HFFc6 (cell line): ENCODE data around the gene TMPRSS15. TPM values are rescaled to one million over a fixed set of nuclear protein-coding genes. Genes with fewer than 3 reads are reported as not detected.

Source experiments
- DNase-seq: peaks from one replicate; pipeline ENCODE4 v3.0.0-alpha.2; 2018
- H3K27ac Mint-ChIP-seq: 2 replicates; pipeline ENCODE4 v1.8.0; 2020; ENCODE audit warnings: mild to moderate bottlenecking, mixed read lengths
- H3K27me3 Mint-ChIP-seq: 2 replicates; pipeline ENCODE4 v1.8.0; 2021; ENCODE audit warnings: mild to moderate bottlenecking, moderate library complexity, mixed read lengths; ENCODE audit not compliant: insufficient read depth
- H3K36me3 Mint-ChIP-seq: 2 replicates; pipeline ENCODE4 v1.8.0; 2021; ENCODE audit warnings: low read depth, mixed read lengths
- H3K4me1 Mint-ChIP-seq: 2 replicates; pipeline ENCODE4 v1.8.0; 2020; ENCODE audit warnings: low read depth, mixed read lengths
- H3K4me3 Mint-ChIP-seq: 2 replicates; pipeline ENCODE4 v1.8.0; 2020; ENCODE audit warnings: mild to moderate bottlenecking, moderate library complexity, mixed read lengths
- H3K9me3 Mint-ChIP-seq: 2 replicates; pipeline ENCODE4 v1.8.0; 2020; ENCODE audit warnings: mild to moderate bottlenecking, mixed read lengths
- total RNA-seq, 6 experiments: library from RNA; stranded (reverse); fragmentation: NEBNext Ultra II Directional; extraction: Animal tissue kit (Norgen Biotek cat#: 25700); gene quantifications; 2 replicates in 1 of 6; 3 replicates in 5 of 6; pipeline ENCODE4 v1.2.3, GENCODE V29; 2021
- TF ChIP-seq, protein P1 (sequence below): fragments of 200-600 bp; sonication (generic); IDR thresholded peaks from 2 replicates; pipeline ENCODE4 v1.5.0; 2021; ENCODE audit warnings: antibody characterized with exemption, mild to moderate bottlenecking

Gene TMPRSS15
- total RNA-seq, 6 experiments from 2014 or later: not detected

DNA sequence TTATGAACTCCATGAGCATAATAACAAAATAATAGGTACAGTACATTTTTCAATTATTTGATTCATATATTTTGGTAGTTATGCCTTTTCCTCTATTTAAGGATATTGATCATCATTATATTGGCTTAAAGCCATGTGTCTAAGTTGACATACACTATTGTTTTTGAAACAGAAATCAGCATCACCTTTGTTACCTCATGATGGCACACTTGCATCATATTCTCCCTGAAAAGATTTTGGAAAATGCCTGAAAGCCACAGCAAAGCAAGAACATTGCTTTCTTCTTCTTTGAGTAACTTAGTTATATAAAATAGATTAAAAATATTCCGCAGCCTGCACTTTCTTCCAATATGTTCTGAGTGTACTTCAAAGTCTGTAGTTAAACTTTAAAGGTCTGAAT, 33.3 kb downstream of the TMPRSS15 start:
- Mint-ChIP-seq H3K9me3 (peaks cover 30% of the 10 kb centered on the region), H3K36me3 (no peaks in the 10 kb centered on the region), H3K4me1 (no peaks in the 10 kb centered on the region), H3K27ac (no peak overlapping the region), H3K27me3 (no peaks in the 10 kb centered on the region), H3K4me3 (no peak overlapping the region)
- TF ChIP-seq, protein P1, sequence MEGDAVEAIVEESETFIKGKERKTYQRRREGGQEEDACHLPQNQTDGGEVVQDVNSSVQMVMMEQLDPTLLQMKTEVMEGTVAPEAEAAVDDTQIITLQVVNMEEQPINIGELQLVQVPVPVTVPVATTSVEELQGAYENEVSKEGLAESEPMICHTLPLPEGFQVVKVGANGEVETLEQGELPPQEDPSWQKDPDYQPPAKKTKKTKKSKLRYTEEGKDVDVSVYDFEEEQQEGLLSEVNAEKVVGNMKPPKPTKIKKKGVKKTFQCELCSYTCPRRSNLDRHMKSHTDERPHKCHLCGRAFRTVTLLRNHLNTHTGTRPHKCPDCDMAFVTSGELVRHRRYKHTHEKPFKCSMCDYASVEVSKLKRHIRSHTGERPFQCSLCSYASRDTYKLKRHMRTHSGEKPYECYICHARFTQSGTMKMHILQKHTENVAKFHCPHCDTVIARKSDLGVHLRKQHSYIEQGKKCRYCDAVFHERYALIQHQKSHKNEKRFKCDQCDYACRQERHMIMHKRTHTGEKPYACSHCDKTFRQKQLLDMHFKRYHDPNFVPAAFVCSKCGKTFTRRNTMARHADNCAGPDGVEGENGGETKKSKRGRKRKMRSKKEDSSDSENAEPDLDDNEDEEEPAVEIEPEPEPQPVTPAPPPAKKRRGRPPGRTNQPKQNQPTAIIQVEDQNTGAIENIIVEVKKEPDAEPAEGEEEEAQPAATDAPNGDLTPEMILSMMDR: no peak
- no peak for DNase-seq

DNA sequence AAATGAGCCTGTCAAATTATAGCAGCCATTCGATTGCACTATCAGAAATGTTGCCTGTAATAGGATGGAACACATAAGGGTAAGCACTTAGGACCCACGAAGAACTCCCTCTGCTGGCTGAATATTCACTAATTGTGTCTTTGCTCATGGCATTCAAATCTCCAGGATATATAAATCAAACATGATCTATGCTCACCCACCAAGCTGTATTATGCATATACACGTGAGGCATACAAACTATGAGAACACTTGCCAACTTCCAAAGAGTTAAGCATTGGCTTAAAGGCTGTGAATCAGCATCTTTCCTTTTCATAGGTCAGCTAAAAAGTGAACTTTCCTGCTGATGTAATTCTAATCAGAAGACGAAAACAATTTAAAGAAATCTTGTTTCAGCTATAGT, 34.5 kb downstream of the TMPRSS15 start:
- no peaks in the 10 kb centered on the region for H3K4me1 Mint-ChIP-seq
- no peaks in the 10 kb centered on the region for H3K27me3 Mint-ChIP-seq
- no peak overlapping the region for H3K4me3 Mint-ChIP-seq
- no peak overlapping the region for H3K27ac Mint-ChIP-seq
- TF ChIP-seq, protein P1: peak; percentile 17; the same call in 1 of the 2 replicates
- peaks cover 31% of the 10 kb centered on the region for H3K9me3 Mint-ChIP-seq
- no peak for DNase-seq
- H3K36me3 Mint-ChIP-seq: no peaks in the 10 kb centered on the region

DNA sequence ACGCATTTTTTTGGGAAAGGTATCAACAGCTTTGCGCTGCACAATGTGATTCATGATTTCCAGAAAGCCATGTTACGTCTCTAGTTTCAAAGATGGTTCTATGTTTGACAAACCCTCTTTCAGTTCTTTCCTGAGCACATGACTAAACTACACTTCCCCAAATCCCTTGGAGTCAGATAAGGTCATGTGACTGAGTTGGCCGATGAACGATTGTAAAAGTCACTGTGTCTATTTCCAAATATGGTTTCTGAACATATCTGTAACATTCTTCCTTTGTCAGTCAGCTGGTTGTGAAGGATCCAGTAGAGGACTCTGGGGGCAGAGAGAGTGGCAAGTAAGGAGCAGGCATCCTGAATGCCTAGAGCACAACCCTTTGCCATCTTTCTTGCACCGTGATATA, 35.4 kb downstream of the TMPRSS15 start:
- peaks cover 26% of the 10 kb centered on the region for H3K9me3 Mint-ChIP-seq
- H3K36me3 Mint-ChIP-seq: no peaks in the 10 kb centered on the region
- no peaks in the 10 kb centered on the region for H3K27me3 Mint-ChIP-seq
- DNase-seq: no peak
- TF ChIP-seq, protein P1: no peak
- H3K4me1 Mint-ChIP-seq: no peaks in the 10 kb centered on the region
- H3K27ac Mint-ChIP-seq: no peak overlapping the region
- no peak overlapping the region for H3K4me3 Mint-ChIP-seq

DNA sequence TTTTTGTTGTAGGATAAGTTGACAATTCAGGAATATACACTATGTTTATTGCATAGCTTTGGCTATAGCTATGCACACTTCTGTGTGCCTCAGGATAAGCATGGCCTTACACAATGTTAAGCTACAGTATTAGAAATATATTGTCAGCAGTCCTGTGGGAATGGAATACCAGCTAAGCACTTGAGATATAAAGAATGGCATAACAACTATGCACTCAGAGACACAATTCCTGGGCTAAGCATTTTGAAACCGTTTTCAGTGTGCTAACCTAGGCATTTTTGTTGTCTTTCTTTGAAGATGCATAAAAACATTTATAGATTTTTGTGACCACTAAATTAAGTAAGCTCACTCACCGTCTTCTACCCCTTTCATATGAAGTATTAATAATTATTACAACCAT, 46.8 kb downstream of the TMPRSS15 start:
- TF ChIP-seq, protein P1: no peak
- DNase-seq: no peak
- Mint-ChIP-seq H3K36me3 (no peaks in the 10 kb centered on the region), H3K27ac (no peak overlapping the region), H3K4me1 (no peaks in the 10 kb centered on the region), H3K4me3 (no peak overlapping the region), H3K27me3 (no peaks in the 10 kb centered on the region), H3K9me3 (peaks cover 21% of the 10 kb centered on the region)

DNA sequence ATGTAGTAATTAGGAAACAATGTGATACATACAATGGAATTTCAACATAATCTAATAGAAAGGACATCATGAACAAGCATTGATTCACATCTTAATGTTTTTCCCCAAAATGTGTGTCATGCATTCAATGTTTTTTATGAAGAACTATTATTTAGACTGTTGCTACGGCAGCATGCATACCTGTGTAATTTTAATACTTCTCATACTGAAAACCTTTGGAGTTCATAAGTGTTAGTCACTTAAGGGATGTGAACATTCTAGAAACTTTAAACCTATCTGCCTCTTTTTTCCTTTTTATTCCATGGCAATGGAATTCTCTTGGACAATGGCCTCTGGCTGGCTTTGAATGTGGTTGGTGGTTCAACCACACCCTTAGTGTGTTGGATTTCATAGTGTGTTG, 48.6 kb downstream of the TMPRSS15 start:
- no peak overlapping the region for H3K4me3 Mint-ChIP-seq
- H3K27me3 Mint-ChIP-seq: no peaks in the 10 kb centered on the region
- TF ChIP-seq, protein P1: no peak
- no peaks in the 10 kb centered on the region for H3K4me1 Mint-ChIP-seq
- DNase-seq: no peak
- H3K27ac Mint-ChIP-seq: no peak overlapping the region
- no peaks in the 10 kb centered on the region for H3K36me3 Mint-ChIP-seq
- peaks cover 11% of the 10 kb centered on the region for H3K9me3 Mint-ChIP-seq

DNA sequence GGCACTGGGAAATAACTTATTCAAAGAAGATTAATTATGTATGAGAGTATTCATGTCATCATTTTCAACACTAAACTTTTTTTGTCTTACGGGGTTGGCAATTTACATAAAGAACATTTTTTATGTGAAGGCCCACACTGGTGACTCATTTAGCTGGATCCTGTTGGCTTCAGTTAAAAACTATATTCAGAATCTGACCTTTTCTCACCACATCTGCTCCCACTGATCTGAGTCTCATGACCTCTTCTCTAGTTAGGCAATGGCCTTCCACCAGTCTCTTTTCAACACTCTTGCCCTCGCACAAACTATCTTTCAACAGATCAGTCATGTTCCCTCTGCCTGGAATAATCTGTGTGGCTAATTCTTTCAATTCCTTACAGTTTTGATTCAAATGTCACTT, 53.4 kb downstream of the TMPRSS15 start:
- H3K27ac Mint-ChIP-seq: no peak overlapping the region

More for the DNA sequence above, 53.4 kb downstream of the TMPRSS15 start:
- H3K4me1 Mint-ChIP-seq: no peaks in the 10 kb centered on the region
- peaks cover 20% of the 10 kb centered on the region for H3K9me3 Mint-ChIP-seq
- no peaks in the 10 kb centered on the region for H3K27me3 Mint-ChIP-seq
- no peak for DNase-seq
- H3K4me3 Mint-ChIP-seq: no peak overlapping the region
- 0 out of 2 replicates have a peak, but pooled peaks cover 4% of the 10 kb centered on the region for H3K36me3 Mint-ChIP-seq
- TF ChIP-seq, protein P1: no peak
